Left renal cortex interstitium (tissue), 4 donors: Measurements from ENCODE around the gene ATP4B. TPM values are rescaled to one million over a fixed set of nuclear protein-coding genes. Genes with fewer than 3 reads are reported as not detected.
A peak's percentile ranks its signal among the peaks of the same experiment; 100 is the strongest.

Source experiments
- DNase-seq, 4 donors: peaks; one replicate each; pipeline ENCODE4 v3.0.0-alpha.2; 2013; ENCODE audit warnings: low read depth in 4 of 4, low spot score in 2 of 4, missing footprints in 1 of 4
- polyA plus RNA-seq, 4 donors: library from polyadenylated mRNA; unstranded; fragments of 120-200 nt; gene quantifications; one replicate each; pipeline ENCODE4 v1.2.1, GENCODE V29; 2013; ENCODE audit not compliant: insufficient read length in 4 of 4

Gene ATP4B
- polyA plus RNA-seq, 4 donors: 0.36 to 0.82 (median 0.42) TPM

- no peak for DNase-seq
These were observed 947 bp downstream of the ATP4B start for GRCh38 chr13:113656831-113657671.

GRCh38 chr13:113656003-113656588, 1.9 kb downstream of the ATP4B start:
- DNase-seq: no peak

- DNase-seq: peak in 1 of 4 donors; percentile 19
These were observed 2.5 kb downstream of the ATP4B start for GRCh38 chr13:113655346-113656002.

GRCh38 chr13:113654591-113655345, 3.2 kb downstream of the ATP4B start:
- DNase-seq: no peak

GRCh38 chr13:113654175-113654560, 3.8 kb downstream of the ATP4B start:
- no peak for DNase-seq

- no peak for DNase-seq
These were observed 4.5 kb downstream of the ATP4B start for GRCh38 chr13:113653264-113654174.

- no peak for DNase-seq
These were observed 5.4 kb downstream of the ATP4B start for GRCh38 chr13:113652404-113653263.

GRCh38 chr13:113651511-113652403, 6.2 kb downstream of the ATP4B start:
- DNase-seq: no peak

GRCh38 chr13:113650731-113651148, 7.3 kb downstream of the ATP4B start:
- DNase-seq: no peak

- no peak for DNase-seq
These were observed 7.7 kb downstream of the ATP4B start for GRCh38 chr13:113650275-113650674.

- DNase-seq: no peak
These were observed 8.8 kb downstream of the ATP4B start for GRCh38 chr13:113649212-113649611.

GRCh38 chr13:113648216-113648610, 9.8 kb downstream of the ATP4B start:
- no peak for DNase-seq

- DNase-seq: no peak
These were observed 10.4 kb downstream of the ATP4B start for GRCh38 chr13:113647351-113648215.

- no peak for DNase-seq
These were observed 11.1 kb downstream of the ATP4B start for GRCh38 chr13:113646921-113647340.

- DNase-seq: no peak
These were observed 11.6 kb downstream of the ATP4B start for GRCh38 chr13:113646376-113646775.

- no peak for DNase-seq
These were observed 12.7 kb downstream of the ATP4B start for GRCh38 chr13:113645329-113645728.

- DNase-seq: no peak
These were observed 13.2 kb downstream of the ATP4B start for GRCh38 chr13:113644800-113645199.
